ENCODE data around the gene CCKAR.

CCKAR gene

GRCh38 chr4:26468977-26469376 lies 21.3 kb downstream of the CCKAR start:
- no peak for ATAC-seq (ENCODE audit: insufficient read depth, low read depth)
- H2AFZ ChIP-seq (ENCODE audit: low read depth, low read length), result no peak overlapping the region
- no peak overlapping the region for H3K27ac ChIP-seq (ENCODE audit: low read length)
- DNase-seq, result no peak
- H3K4me2 ChIP-seq (ENCODE audit: insufficient read depth, low read length), result no peak overlapping the region
- H3K4me1 ChIP-seq (ENCODE audit: insufficient read depth, low read length), result no peaks in the 10 kb centered on the region
- no peaks in the 10 kb centered on the region for H3K36me3 ChIP-seq (ENCODE audit: insufficient read depth, low read length)
- H3K9me3 ChIP-seq (ENCODE audit: insufficient read depth, low read length, severe bottlenecking), result no peaks in the 10 kb centered on the region
- no peaks in the 10 kb centered on the region for H4K20me1 ChIP-seq (ENCODE audit: insufficient read depth, low read length)
- H3K27me3 ChIP-seq (ENCODE audit: insufficient read depth, low read length, poor library complexity), result no peaks in the 10 kb centered on the region
- H3K9ac ChIP-seq (ENCODE audit: low read depth, low read length), result no peak overlapping the region
- no peak for TF ChIP-seq CTCF (IDR thresholded peaks at IDR 0.05; ENCODE audit: borderline replicate concordance, extremely low read depth, low read length, poor library complexity, severe bottlenecking)
- no peak for TF ChIP-seq EZH2 (IDR thresholded peaks at IDR 0.05; ENCODE audit: borderline replicate concordance, low read depth, low read length, severe bottlenecking)
- H3K4me3 ChIP-seq (ENCODE audit: low read depth in 1 of 2, low read length in 2 of 2), result no peak overlapping the region
- H3K79me2 ChIP-seq (ENCODE audit: insufficient read depth, low read length), result no peaks in the 10 kb centered on the region

GRCh38 chr4:26468283-26468949 lies 21.9 kb downstream of the CCKAR start:
- ATAC-seq (ENCODE audit: insufficient read depth, low read depth) (no peak), DNase-seq (no peak)
- Histone ChIP-seq H3K4me2 (ENCODE audit: insufficient read depth, low read length) (no peak overlapping the region), H4K20me1 (ENCODE audit: insufficient read depth, low read length) (no peaks in the 10 kb centered on the region), H3K27me3 (ENCODE audit: insufficient read depth, low read length, poor library complexity) (no peaks in the 10 kb centered on the region), H3K4me3 (ENCODE audit: low read depth in 1 of 2, low read length in 2 of 2) (no peak overlapping the region), H3K9me3 (ENCODE audit: insufficient read depth, low read length, severe bottlenecking) (no peaks in the 10 kb centered on the region), H3K4me1 (ENCODE audit: insufficient read depth, low read length) (no peaks in the 10 kb centered on the region), H2AFZ (ENCODE audit: low read depth, low read length) (no peak overlapping the region), H3K27ac (ENCODE audit: low read length) (no peak overlapping the region), H3K79me2 (ENCODE audit: insufficient read depth, low read length) (no peaks in the 10 kb centered on the region), H3K9ac (ENCODE audit: low read depth, low read length) (no peak overlapping the region), H3K36me3 (ENCODE audit: insufficient read depth, low read length) (no peaks in the 10 kb centered on the region)
- TF ChIP-seq EZH2 (IDR thresholded peaks at IDR 0.05; ENCODE audit: borderline replicate concordance, low read depth, low read length, severe bottlenecking) (no peak), CTCF (IDR thresholded peaks at IDR 0.05; ENCODE audit: borderline replicate concordance, extremely low read depth, low read length, poor library complexity, severe bottlenecking) (no peak)

GRCh38 chr4:26467724-26468123 lies 22.6 kb downstream of the CCKAR start:
- no peak overlapping the region for H3K4me2 ChIP-seq (ENCODE audit: insufficient read depth, low read length)
- no peaks in the 10 kb centered on the region for H3K36me3 ChIP-seq (ENCODE audit: insufficient read depth, low read length)
- ATAC-seq (ENCODE audit: insufficient read depth, low read depth), result no peak
- no peaks in the 10 kb centered on the region for H4K20me1 ChIP-seq (ENCODE audit: insufficient read depth, low read length)
- H3K27ac ChIP-seq (ENCODE audit: low read length), result no peak overlapping the region
- H3K27me3 ChIP-seq (ENCODE audit: insufficient read depth, low read length, poor library complexity), result no peaks in the 10 kb centered on the region
- DNase-seq, result no peak
- H3K9ac ChIP-seq (ENCODE audit: low read depth, low read length), result no peak overlapping the region
- no peak overlapping the region for H2AFZ ChIP-seq (ENCODE audit: low read depth, low read length)
- H3K9me3 ChIP-seq (ENCODE audit: insufficient read depth, low read length, severe bottlenecking), result no peaks in the 10 kb centered on the region
- no peaks in the 10 kb centered on the region for H3K4me1 ChIP-seq (ENCODE audit: insufficient read depth, low read length)
- TF ChIP-seq EZH2 (IDR thresholded peaks at IDR 0.05; ENCODE audit: borderline replicate concordance, low read depth, low read length, severe bottlenecking) (no peak), CTCF (IDR thresholded peaks at IDR 0.05; ENCODE audit: borderline replicate concordance, extremely low read depth, low read length, poor library complexity, severe bottlenecking) (no peak)
- no peak overlapping the region for H3K4me3 ChIP-seq (ENCODE audit: low read depth in 1 of 2, low read length in 2 of 2)
- H3K79me2 ChIP-seq (ENCODE audit: insufficient read depth, low read length), result no peaks in the 10 kb centered on the region
